ENCODE results near the gene EDIL3. TPM values are rescaled to one million over a fixed set of nuclear protein-coding genes. Genes with fewer than 3 reads are reported as not detected.

EDIL3 gene
- total and polyA plus RNA-seq, 11 donors, result 1.3 to 38.2 (median 18.3) TPM

DNA sequence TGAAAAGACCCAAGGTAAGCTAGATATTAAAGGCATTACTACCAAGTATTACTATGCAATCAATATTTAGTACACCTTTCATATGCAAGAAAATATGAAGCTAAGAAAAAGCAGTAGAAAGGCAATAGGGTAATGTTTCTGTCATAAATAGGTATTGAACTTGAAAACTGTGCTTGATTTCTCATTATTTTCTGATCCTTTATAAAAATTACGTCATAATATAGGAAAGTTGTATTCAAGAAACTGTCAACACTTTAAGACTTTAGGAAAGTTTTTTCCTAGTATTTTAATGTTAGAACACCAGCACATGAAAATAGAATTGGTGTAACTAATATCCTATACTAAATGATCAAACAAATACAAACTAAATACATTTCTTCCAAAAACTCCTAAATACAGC is 133.2 kb downstream of the EDIL3 start:
- 83 to 95% (median 85%) methylated on average over 1 of the region's 1 CpG for WGBS, 4 donors
- no peaks in the 10 kb centered on the region for H3K36me3 ChIP-seq
- no peaks in the 10 kb centered on the region for H3K4me1 ChIP-seq
- H3K9me3 ChIP-seq, result no peaks in the 10 kb centered on the region
- H3K4me3 ChIP-seq, result no peak overlapping the region
- no peak for ATAC-seq
- no peak for TF ChIP-seq POLR2A (IDR thresholded peaks at IDR 0.05)
- TF ChIP-seq, protein P1, sequence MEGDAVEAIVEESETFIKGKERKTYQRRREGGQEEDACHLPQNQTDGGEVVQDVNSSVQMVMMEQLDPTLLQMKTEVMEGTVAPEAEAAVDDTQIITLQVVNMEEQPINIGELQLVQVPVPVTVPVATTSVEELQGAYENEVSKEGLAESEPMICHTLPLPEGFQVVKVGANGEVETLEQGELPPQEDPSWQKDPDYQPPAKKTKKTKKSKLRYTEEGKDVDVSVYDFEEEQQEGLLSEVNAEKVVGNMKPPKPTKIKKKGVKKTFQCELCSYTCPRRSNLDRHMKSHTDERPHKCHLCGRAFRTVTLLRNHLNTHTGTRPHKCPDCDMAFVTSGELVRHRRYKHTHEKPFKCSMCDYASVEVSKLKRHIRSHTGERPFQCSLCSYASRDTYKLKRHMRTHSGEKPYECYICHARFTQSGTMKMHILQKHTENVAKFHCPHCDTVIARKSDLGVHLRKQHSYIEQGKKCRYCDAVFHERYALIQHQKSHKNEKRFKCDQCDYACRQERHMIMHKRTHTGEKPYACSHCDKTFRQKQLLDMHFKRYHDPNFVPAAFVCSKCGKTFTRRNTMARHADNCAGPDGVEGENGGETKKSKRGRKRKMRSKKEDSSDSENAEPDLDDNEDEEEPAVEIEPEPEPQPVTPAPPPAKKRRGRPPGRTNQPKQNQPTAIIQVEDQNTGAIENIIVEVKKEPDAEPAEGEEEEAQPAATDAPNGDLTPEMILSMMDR (IDR thresholded peaks at IDR 0.05), result no peak
- intact Hi-C loops (cut with DNase I), result no loop called here
- H3K27me3 ChIP-seq, result no peaks in the 10 kb centered on the region
- no peak for DNase-seq
- H3K27ac ChIP-seq, result no peak overlapping the region

DNA sequence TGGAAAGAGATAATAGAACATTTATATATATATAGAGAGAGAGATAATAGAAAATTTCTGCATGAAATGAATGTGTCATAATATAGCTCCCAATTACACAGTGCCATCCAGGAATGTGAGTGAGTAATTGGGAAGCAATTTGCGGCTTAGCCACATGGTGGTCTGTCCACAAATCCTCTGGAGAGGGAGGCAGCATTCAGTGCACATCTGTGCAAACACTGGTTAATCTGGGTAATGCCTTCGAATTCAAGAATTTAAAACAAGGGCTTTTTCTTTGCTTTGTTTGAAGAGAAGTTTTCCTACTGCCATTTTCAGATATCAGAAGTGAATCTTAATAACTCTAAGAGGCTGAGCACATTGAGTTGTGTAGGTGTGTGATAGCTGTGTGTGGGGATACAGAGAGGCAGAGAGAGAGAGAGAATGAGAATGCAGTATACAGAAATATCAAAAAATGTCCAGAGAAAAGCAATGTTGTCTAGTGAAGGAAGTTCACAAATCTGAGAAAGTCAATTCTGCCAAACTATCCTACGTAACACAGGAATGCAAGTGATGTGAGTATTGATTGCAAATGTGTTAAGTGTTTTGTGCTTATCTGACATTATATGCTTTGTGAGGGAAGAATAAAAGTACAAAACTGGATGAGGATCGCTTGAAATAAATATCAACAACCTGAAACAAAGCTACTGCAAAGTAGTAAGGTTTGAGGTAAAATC is 134.6 kb downstream of the EDIL3 start:
- ATAC-seq, result no peak
- H3K4me1 ChIP-seq, result no peaks in the 10 kb centered on the region
- no peaks in the 10 kb centered on the region for H3K9me3 ChIP-seq
- TF ChIP-seq, protein P1 (IDR thresholded peaks at IDR 0.05), result no peak
- TF ChIP-seq POLR2A (IDR thresholded peaks at IDR 0.05), result no peak
- intact Hi-C loops (cut with DNase I), result no loop called here
- H3K36me3 ChIP-seq, result no peaks in the 10 kb centered on the region
- no peaks in the 10 kb centered on the region for H3K27me3 ChIP-seq
- no peak overlapping the region for H3K27ac ChIP-seq
- no peak overlapping the region for H3K4me3 ChIP-seq
- no peak for DNase-seq
- WGBS, 4 donors, result 63 to 76% (median 67%) methylated on average over 4 of the region's 4 CpGs

DNA sequence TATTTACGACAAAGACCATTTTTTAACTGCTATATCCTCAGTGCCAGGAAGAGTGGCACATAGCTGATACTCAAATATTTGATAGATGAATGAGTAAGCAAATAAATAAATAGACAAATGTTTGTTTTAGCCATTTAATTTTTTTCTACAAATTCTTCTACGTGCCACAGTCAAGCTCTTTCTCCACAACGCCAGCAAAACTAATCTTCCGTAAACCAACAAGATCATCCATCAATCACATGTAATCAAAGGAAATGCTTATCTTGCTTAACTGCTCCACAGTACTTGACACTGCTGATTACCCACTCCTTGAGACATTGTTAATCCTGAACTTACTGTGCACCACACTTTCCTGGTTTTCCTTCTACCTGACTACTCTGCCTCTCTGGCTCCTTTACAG is 136.7 kb downstream of the EDIL3 start:
- Histone ChIP-seq H3K4me3 (no peak overlapping the region), H3K4me1 (no peaks in the 10 kb centered on the region), H3K9me3 (no peaks in the 10 kb centered on the region), H3K27me3 (no peaks in the 10 kb centered on the region), H3K27ac (no peak overlapping the region), H3K36me3 (no peaks in the 10 kb centered on the region)
- TF ChIP-seq, protein P1 (IDR thresholded peaks at IDR 0.05), result no peak
- TF ChIP-seq POLR2A (IDR thresholded peaks at IDR 0.05), result no peak
- intact Hi-C loops (cut with DNase I), result no loop called here
- DNase-seq (no peak), ATAC-seq (no peak)
- WGBS, 4 donors, result 61 to 74% (median 69%) methylated on average over 4 of the region's 4 CpGs

DNA sequence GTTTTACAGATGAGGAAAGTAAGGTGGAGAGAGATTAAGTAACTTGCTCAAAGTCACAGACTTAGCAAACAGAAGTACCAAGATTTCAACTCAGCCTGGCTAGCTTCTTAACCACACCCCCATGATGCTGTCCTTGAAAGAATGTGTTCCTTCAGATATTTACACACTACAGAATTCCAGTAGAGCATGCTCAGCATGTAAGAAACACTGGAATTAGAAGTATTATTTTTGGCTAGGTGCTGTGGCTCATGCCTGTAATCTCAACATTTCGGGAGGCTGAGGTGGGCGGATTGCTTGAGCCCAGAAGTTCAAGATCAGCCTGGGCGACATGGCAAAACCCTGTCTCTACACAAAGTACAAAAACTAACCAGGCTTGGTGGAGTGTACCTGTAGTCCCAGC is 142.4 kb downstream of the EDIL3 start:
- Histone ChIP-seq H3K36me3 (no peaks in the 10 kb centered on the region), H3K4me1 (no peaks in the 10 kb centered on the region), H3K27me3 (no peaks in the 10 kb centered on the region), H3K27ac (no peak overlapping the region), H3K9me3 (no peaks in the 10 kb centered on the region), H3K4me3 (no peak overlapping the region)
- TF ChIP-seq, protein P1 (IDR thresholded peaks at IDR 0.05), result no peak
- no peak for TF ChIP-seq POLR2A (IDR thresholded peaks at IDR 0.05)
- intact Hi-C loops (cut with DNase I), result no loop called here
- DNase-seq (no peak), ATAC-seq (peak in 1 of 4 donors; percentile 29)
- WGBS, 4 donors, result 68 to 84% (median 77%) methylated on average over 3 of the region's 3 CpGs
